Urinary bladder (tissue), 4 donors: ENCODE data around the gene USP35. TPM values are rescaled to one million over a fixed set of nuclear protein-coding genes. Genes with fewer than 3 reads are reported as not detected.

Experiments
- DNase-seq: peaks from one replicate; pipeline ENCODE4 v3.0.0-alpha.2; 2015; ENCODE audit errors: extremely low spot score
- H3K27ac ChIP-seq: one replicate; pipeline ENCODE4 v1.5.1; 2013; ENCODE audit warnings: low read depth, mild to moderate bottlenecking, moderate library complexity
- H3K36me3 ChIP-seq: one replicate; pipeline ENCODE4 v1.6.1; 2013; ENCODE audit warnings: mild to moderate bottlenecking, moderate library complexity; ENCODE audit not compliant: insufficient read depth
- H3K4me1 ChIP-seq: one replicate; pipeline ENCODE4 v1.6.1; 2013; ENCODE audit warnings: mild to moderate bottlenecking, moderate library complexity; ENCODE audit not compliant: insufficient read depth
- H3K4me3 ChIP-seq: one replicate; pipeline ENCODE4 v1.5.1; 2013; ENCODE audit warnings: low read depth, low read length
- WGBS: extraction: QIAGEN DNeasy Blood & Tissue Kit; methylation state at CpG from one replicate; pipeline ENCODE4 v1.1.7; 2013; 5-methylcytosine and 5-hydroxymethylcytosine counted together
- polyA plus RNA-seq: library from polyadenylated mRNA; stranded (reverse); fragments of 200-250 nt; gene quantifications from one replicate; pipeline ENCODE4 v1.2.3, GENCODE V29; 2013
- total RNA-seq: library from RNA; depleted of rRNA; stranded (reverse); fragments of >200 nt; gene quantifications from one replicate; pipeline ENCODE4 v1.2.3, GENCODE V29; 2014
- donor health status: healthy with polysubstance abuse.
- donor health status: healthy.

Gene USP35
- total RNA-seq (7.3 TPM), polyA plus RNA-seq (7.8 TPM)

DNA sequence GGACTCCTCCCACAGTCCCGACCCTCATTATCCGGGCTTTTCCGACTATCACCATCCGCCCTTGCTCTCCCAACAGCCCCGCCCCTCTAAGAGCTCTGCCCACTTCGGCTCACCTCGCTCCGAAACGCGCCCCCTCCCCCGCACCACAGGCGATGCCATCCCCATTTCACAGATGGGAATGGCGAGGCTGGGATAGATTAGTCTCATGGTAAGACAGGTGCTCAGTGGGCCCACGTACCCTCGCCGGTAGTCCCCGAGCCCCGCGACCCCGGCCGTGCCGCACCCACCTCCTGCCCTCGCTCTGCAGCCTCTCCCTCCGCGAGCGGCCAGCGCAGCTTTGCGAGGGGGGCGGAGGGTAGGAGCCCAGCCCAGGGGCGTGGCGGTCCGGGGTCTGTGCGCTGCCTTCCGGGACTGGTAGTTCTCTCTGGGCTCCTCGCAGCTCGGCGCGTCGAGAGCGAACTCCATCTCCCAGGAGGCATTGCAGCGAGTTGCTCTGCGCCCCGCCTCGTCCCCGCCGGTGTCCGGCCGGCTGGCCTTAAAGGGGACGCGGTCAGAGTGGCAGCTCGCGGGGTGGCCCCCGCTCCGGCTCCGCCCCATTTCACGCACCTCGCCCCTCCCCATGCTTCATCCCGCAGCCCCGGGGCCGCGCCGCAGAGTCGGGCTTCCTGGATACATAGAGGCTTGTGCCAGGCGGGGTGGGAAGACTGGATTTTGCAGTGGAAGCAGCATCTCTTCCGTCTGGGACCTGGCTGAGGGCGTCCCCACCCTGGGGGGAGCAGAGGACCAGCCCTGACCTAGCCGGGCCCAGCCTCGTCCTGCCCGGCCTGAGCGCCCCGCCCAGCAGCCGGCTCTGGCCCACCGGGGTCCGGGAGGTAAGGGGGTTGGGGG lies at the start of gene USP35, which contains the start of gene KCTD21:
Gene USP35 (plus strand): TSS at position 634 of the 888 bp plus-strand sequence. CDS start 7,327 bp downstream, outside the sequence.
Gene KCTD21 (minus strand): TSS at position 341 of the 888 bp plus-strand sequence. CDS start 14,072 bp downstream, outside the sequence.
- H3K36me3 ChIP-seq, result no peaks in the 10 kb centered on the region
- H3K4me3 ChIP-seq, result peak within 1 kb of the TSS; percentile 84
- under 1% methylated on average over 74 of the region's 74 CpGs for WGBS
- DNase-seq, result peak; percentile 88
- peaks cover 2% of the 10 kb centered on the region for H3K4me1 ChIP-seq
- peak within 1 kb of the TSS; percentile 53 for H3K27ac ChIP-seq

DNA sequence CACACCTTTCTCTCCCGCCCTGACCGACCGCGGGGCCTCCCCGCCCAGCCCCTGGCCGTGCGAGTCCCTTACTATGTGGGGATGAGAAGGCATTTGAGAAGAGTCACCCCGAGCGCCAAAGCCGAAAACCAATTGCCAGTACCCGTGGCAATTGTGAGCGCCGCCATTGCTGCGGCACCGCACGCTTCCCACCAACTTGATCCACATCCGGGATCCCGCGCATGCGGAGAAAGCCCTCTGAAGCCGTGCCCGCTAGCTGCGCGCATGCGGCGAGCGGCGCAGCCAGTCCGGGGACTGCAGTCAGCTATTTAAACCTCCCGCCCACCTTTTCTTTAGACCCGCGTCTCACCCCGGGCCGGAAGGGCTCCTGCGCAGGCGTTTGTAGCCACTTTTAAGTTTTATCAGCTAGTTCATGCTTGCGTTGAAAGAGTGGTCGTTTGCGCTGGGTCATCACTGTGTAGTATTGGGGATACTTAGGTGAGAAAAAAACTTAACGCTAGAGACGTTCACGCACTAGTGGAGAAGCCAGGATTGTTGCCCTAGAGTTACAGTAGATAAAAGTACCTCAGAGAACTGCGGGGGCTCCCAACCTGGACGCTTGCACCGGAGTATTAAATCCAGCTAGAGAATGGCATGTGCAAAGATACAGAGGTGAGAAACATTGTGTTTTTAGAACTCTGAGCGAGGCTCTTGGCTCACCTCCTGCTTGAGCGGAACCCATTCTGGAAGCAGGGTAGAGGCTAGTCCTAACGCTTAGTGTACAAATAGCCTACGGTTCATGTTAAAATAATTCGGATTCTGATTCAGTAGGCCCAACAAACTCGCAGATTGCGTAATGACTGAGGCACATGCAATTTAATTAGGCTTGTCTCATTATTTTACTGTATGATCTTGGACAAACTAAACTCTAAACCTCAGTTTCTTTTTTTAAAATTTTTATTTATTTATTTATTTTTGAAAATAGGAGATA lies 49.0 kb upstream of the USP35 start, which contains the start of gene ALG8:
Gene ALG8 (minus strand): TSS at position 205 of the 970 bp plus-strand sequence. CDS start 38 bp downstream, at position 167.
- H3K36me3 ChIP-seq, result peaks cover 2% of the 10 kb centered on the region
- no peaks in the 10 kb centered on the region for H3K4me1 ChIP-seq
- H3K4me3 ChIP-seq, result peak within 1 kb of the TSS; percentile 65
- peak; percentile 85 for DNase-seq
- peak within 1 kb of the TSS; percentile 87 for H3K27ac ChIP-seq
- 2% methylated on average over 52 of the region's 52 CpGs for WGBS

GRCh38 chr11:78140392-78141077 lies 48.2 kb upstream of the USP35 start:
- Histone ChIP-seq H3K36me3 (peaks cover 2% of the 10 kb centered on the region), H3K27ac (no peak overlapping the region), H3K4me1 (no peaks in the 10 kb centered on the region), H3K4me3 (no peak overlapping the region)
- no peak for DNase-seq
- 59% methylated on average over 17 of the region's 17 CpGs for WGBS

DNA sequence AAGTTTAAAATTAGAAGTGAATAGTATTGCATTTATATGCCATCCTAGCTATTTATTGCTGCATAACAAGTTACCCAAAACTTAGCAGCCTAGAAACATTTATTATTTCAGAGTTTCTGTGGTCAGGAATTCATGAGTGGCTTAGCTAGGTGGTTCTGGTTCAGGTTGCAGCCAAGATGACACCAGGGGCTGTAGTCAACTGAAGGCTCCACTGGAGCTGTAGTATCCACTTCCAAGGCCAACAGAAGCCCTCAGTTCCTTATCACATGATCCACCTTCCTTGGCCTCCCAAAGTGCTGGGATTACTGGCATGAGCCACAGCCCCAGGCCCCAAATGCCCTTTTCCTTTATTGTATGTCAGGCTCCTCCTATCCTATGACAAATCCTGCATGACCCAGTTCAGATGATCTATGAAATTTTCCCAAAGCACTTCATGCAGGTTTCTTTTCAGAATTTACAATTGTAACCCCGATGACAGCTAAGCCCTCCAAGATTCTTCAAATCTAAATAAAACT lies 43.2 kb upstream of the USP35 start:
- no peak overlapping the region for H3K27ac ChIP-seq
- DNase-seq, result no peak
- no peak overlapping the region for H3K4me3 ChIP-seq
- 60% methylated on average over 1 of the region's 1 CpG for WGBS
- no peaks in the 10 kb centered on the region for H3K4me1 ChIP-seq
- H3K36me3 ChIP-seq, result no peaks in the 10 kb centered on the region

DNA sequence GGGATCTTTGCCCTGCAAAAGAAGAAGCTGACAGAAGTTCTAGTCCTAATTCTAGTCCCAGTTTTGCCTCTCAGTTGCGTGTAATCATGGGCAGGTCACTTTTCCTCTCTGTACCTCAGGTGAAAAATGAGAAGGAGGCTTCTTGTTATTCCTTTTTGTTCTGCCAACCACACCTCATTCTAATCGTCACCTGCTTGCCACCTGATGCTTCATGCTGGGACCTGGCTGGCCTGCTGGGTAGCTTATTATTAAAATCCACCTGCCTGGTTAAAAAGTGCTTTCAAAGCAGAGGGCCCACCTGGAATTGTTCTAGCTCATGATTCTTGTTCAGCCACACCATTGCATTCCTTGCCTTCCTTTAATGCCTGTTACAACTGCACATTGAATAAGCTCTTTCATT lies 40.9 kb upstream of the USP35 start:
- Histone ChIP-seq H3K4me1 (no peaks in the 10 kb centered on the region), H3K4me3 (no peak overlapping the region), H3K36me3 (no peaks in the 10 kb centered on the region), H3K27ac (no peak overlapping the region)
- DNase-seq, result no peak
- WGBS, result 92% methylated on average over 2 of the region's 2 CpGs

GRCh38 chr11:78149646-78150045 lies 39.1 kb upstream of the USP35 start:
- Histone ChIP-seq H3K4me1 (no peaks in the 10 kb centered on the region), H3K4me3 (no peak overlapping the region), H3K27ac (no peak overlapping the region), H3K36me3 (no peaks in the 10 kb centered on the region)
- DNase-seq, result no peak
- WGBS, result 9% methylated on average over 1 of the region's 1 CpG

DNA sequence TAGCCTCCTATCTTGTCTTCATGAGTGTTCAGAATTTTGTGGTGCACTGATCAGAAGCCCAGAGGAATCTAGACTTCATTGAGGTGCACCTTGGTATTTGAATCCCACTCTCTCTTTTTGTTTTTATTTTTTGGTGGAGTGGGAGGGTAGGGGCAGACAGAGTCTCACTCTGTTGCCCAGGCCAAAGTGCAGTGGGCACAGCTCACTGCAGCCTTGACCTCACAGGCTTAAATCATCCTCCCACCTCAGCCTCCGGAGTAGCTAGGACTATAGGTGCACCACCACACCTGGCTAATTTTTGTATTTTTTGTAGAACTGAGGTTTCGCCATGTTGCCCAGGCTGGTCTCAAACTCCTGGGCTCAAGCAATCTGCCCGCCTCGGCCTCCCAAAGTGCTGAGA lies 38.4 kb upstream of the USP35 start:
- no peaks in the 10 kb centered on the region for H3K36me3 ChIP-seq
- no peak overlapping the region for H3K27ac ChIP-seq
- DNase-seq, result no peak
- WGBS, result 93% methylated on average over 4 of the region's 4 CpGs
- no peak overlapping the region for H3K4me3 ChIP-seq
- no peaks in the 10 kb centered on the region for H3K4me1 ChIP-seq

GRCh38 chr11:78150754-78151153 lies 38.0 kb upstream of the USP35 start:
- Histone ChIP-seq H3K4me3 (no peak overlapping the region), H3K4me1 (no peaks in the 10 kb centered on the region), H3K27ac (no peak overlapping the region), H3K36me3 (no peaks in the 10 kb centered on the region)
- no peak for DNase-seq

DNA sequence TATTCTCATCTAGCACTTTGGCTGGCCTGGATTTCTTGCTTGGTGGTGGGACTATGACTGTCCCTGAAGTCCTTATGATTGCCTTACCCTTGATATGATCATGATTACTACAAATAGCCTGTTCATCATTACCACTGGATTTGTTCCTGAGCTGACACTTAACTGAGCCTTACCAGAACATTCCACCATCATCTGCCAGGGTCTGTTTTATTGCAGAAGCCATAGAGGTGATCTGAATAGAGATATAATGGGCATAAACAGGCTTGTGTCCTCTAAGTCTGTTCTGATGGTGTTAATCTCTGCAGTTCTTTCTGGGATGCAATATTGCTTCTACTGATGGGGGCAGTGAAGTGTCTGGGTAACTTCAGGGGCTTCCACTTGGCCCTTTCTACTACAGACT lies 36.9 kb upstream of the USP35 start:
- H3K36me3 ChIP-seq, result no peaks in the 10 kb centered on the region
- DNase-seq, result no peak
- H3K27ac ChIP-seq, result no peak overlapping the region
- H3K4me1 ChIP-seq, result no peaks in the 10 kb centered on the region
- H3K4me3 ChIP-seq, result no peak overlapping the region

- WGBS, result 68% methylated on average over 6 of the region's 6 CpGs
- no peak overlapping the region for H3K27ac ChIP-seq
- no peak overlapping the region for H3K4me3 ChIP-seq
- no peaks in the 10 kb centered on the region for H3K36me3 ChIP-seq
- no peaks in the 10 kb centered on the region for H3K4me1 ChIP-seq
- no peak for DNase-seq
These were observed 32.4 kb upstream of the USP35 start for GRCh38 chr11:78156127-78156844.

DNA sequence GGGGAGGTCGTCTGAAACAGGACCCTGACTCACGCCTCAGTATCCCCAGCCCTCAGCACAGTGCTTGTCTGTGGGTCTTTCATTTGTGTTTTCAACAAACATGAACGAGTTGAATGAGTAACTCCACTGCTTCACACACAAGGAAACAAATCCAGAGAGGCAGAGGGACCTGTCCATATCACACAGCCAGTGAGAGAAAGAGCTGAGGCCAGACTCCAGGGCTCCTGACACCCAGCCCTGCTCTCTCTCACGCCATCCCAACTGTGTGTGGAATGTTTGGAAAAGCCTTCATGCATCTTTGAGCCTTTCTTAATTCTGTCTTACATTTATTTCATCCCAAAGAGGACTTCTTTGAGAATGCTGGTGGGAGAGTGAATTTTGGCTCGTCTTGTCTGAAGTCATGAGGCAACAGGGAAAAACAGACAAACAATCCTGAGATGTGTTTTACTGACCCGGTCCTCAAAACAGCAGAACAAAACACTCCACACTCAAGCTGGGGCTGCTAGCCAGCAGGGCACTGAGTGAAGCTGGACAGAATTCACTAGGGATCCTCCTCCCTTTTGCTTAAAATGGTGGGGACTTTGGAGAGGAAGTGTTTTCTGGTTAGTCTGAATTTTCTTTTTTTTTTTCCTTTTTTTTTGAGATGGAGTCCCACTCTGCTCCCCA lies 29.6 kb upstream of the USP35 start:
- Histone ChIP-seq H3K36me3 (no peaks in the 10 kb centered on the region), H3K27ac (peak overlapping the region; percentile 48), H3K4me3 (no peak overlapping the region), H3K4me1 (no peaks in the 10 kb centered on the region)
- no peak for DNase-seq
- WGBS, result 45% methylated on average over 6 of the region's 6 CpGs

GRCh38 chr11:78160557-78160956 lies 28.2 kb upstream of the USP35 start:
- Histone ChIP-seq H3K4me1 (no peaks in the 10 kb centered on the region), H3K27ac (no peak overlapping the region)

More at GRCh38 chr11:78160557-78160956, 28.2 kb upstream of the USP35 start:
- no peaks in the 10 kb centered on the region for H3K36me3 ChIP-seq
- H3K4me3 ChIP-seq, result no peak overlapping the region
- no peak for DNase-seq
- 100% methylated on average over 1 of the region's 1 CpG for WGBS
